Measurements from ENCODE around the gene U2AF2. TPM values are rescaled to one million over a fixed set of nuclear protein-coding genes. Genes with fewer than 3 reads are reported as not detected.

The U2AF2 gene
- 100 to 1,000 TPM; 304 to 322 (median 321) TPM for total RNA-seq
- 114 TPM for total RNA-seq (2013)

GRCh38 chr19:55654868-55655647 lies at the start of gene U2AF2:
Gene U2AF2, plus strand, starts transcription at chr19:55655035. Its CDS starts 70 bp downstream, at chr19:55655105.
- peak within 1 kb of the TSS; percentile 100 for H3K4me3 Mint-ChIP-seq
- H3K36me3 Mint-ChIP-seq, result no peaks in the 10 kb centered on the region
- no peaks in the 10 kb centered on the region for H3K27me3 ChIP-seq (ENCODE audit: control insufficient read depth, insufficient read depth, low read length)
- H3K4me1 ChIP-seq (ENCODE audit: control insufficient read depth, insufficient read depth, low read length), result peaks cover 53% of the 10 kb centered on the region
- ATAC-seq (peak; percentile 49 to 73 (median 57)), DNase-seq (peak; percentile 95 to 97)
- H3K27me3 Mint-ChIP-seq (ENCODE audit: low read depth in 2 of 2), result peaks cover 0 to 4% of the 10 kb centered on the region in 2 donors
- TF ChIP-seq CTCF (IDR thresholded peaks at IDR 0.05), result no peak
- H3K36me3 ChIP-seq (ENCODE audit: control insufficient read depth, insufficient read depth, low read length), result peaks cover 14% of the 10 kb centered on the region
- peak within 1 kb of the TSS; percentile 100 for H3K27ac ChIP-seq (ENCODE audit: low read length)
- H3K9me3 Mint-ChIP-seq, result no peaks in the 10 kb centered on the region
- H3K9me3 ChIP-seq (ENCODE audit: control insufficient read depth, insufficient read depth, low read length), result no peaks in the 10 kb centered on the region
- under 1% methylated on average over 83 of the region's 95 CpGs for WGBS (ENCODE audit: insufficient coverage)
- peak within 1 kb of the TSS; percentile 65 for H3K4me3 ChIP-seq (ENCODE audit: low read length)
- intact Hi-C loops (cut with micrococcal nuclease), result loop anchor here (1.0 to 10.0 kb wide), 6 partner anchors 20 to 1460 kb away; partner anchors contain the start of genes EPN1, TSEN34 and ZSCAN5A
- H3K4me1 Mint-ChIP-seq, result peaks cover 48 to 57% of the 10 kb centered on the region in 2 donors
- H3K27ac Mint-ChIP-seq, result peak within 1 kb of the TSS; percentile 99 to 100

GRCh38 chr19:55605207-55605636 lies 49.6 kb upstream of the U2AF2 start:
- H3K4me1 Mint-ChIP-seq, result peaks cover 56 to 70% of the 10 kb centered on the region in 2 donors
- under 1% methylated on average over 39 of the region's 43 CpGs for WGBS (ENCODE audit: insufficient coverage)

GRCh38 chr19:55605637-55606470 lies 49.0 kb upstream of the U2AF2 start, which contains the start of gene ZNF865:
Gene ZNF865, plus strand, starts transcription at chr19:55605647. Its CDS starts 7,972 bp downstream, at chr19:55613619.
- Mint-ChIP-seq H3K9me3 (no peaks in the 10 kb centered on the region), H3K27ac (peak within 1 kb of the TSS; percentile 93 to 95), H3K36me3 (no peaks in the 10 kb centered on the region), H3K27me3 (ENCODE audit: low read depth in 2 of 2) (no peaks in the 10 kb centered on the region), H3K4me1 (peaks cover 61 to 73% of the 10 kb centered on the region in 2 donors), H3K4me3 (peak within 1 kb of the TSS; percentile 94)
- under 1% methylated on average over 44 of the region's 44 CpGs for WGBS (ENCODE audit: insufficient coverage)
- Histone ChIP-seq H3K36me3 (ENCODE audit: control insufficient read depth, insufficient read depth, low read length) (peaks cover under 1% of the 10 kb centered on the region), H3K27me3 (ENCODE audit: control insufficient read depth, insufficient read depth, low read length) (no peaks in the 10 kb centered on the region), H3K4me3 (ENCODE audit: low read length) (peak within 1 kb of the TSS; percentile 66), H3K4me1 (ENCODE audit: control insufficient read depth, insufficient read depth, low read length) (peaks cover 32% of the 10 kb centered on the region), H3K9me3 (ENCODE audit: control insufficient read depth, insufficient read depth, low read length) (no peaks in the 10 kb centered on the region), H3K27ac (ENCODE audit: low read length) (peak within 1 kb of the TSS; percentile 88)
- ATAC-seq, result peak; percentile 41 to 52 (median 43)
- peak; percentile 58 to 88 for DNase-seq
- intact Hi-C loops (cut with micrococcal nuclease), result loop anchor here (1.0 to 5.0 kb wide), 2 partner anchors 36 to 89 kb away; partner anchors contain the start of genes ZNF580 and ZNF581
- TF ChIP-seq CTCF (IDR thresholded peaks at IDR 0.05), result peak; percentile 61

More at GRCh38 chr19:55605207-55605636, 49.6 kb upstream of the U2AF2 start:
- Histone ChIP-seq H3K27me3 (ENCODE audit: control insufficient read depth, insufficient read depth, low read length) (no peaks in the 10 kb centered on the region), H3K27ac (ENCODE audit: low read length) (peak overlapping the region; percentile 71), H3K4me1 (ENCODE audit: control insufficient read depth, insufficient read depth, low read length) (peaks cover 36% of the 10 kb centered on the region), H3K36me3 (ENCODE audit: control insufficient read depth, insufficient read depth, low read length) (no peaks in the 10 kb centered on the region), H3K9me3 (ENCODE audit: control insufficient read depth, insufficient read depth, low read length) (no peaks in the 10 kb centered on the region), H3K4me3 (ENCODE audit: low read length) (peak overlapping the region; percentile 52)
- H3K27ac Mint-ChIP-seq, result peak overlapping the region; percentile 93 to 95
- DNase-seq, result peak; percentile 93 to 99
- intact Hi-C loops (cut with micrococcal nuclease), result loop anchor here (5.0 kb wide), 1 partner anchor 37 kb away; the partner anchor contains the start of genes ZNF580 and ZNF581
- peak; percentile 77 to 88 (median 81) for ATAC-seq
- H3K9me3 Mint-ChIP-seq, result no peaks in the 10 kb centered on the region
- H3K27me3 Mint-ChIP-seq (ENCODE audit: low read depth in 2 of 2), result no peaks in the 10 kb centered on the region
- TF ChIP-seq CTCF (IDR thresholded peaks at IDR 0.05), result no peak
- peak overlapping the region; percentile 88 for H3K4me3 Mint-ChIP-seq
- no peaks in the 10 kb centered on the region for H3K36me3 Mint-ChIP-seq

All from natural killer cell (primary cell).